ENCODE data around the gene CLRN2. TPM values are rescaled to one million over a fixed set of nuclear protein-coding genes. Genes with fewer than 3 reads are reported as not detected.

Gene CLRN2
- total and polyA plus RNA-seq, 2 donors from 2014 or later = not detected

GRCh38 chr4:17559709-17560048 lies 44.7 kb downstream of the CLRN2 start:
- H3K27me3 ChIP-seq (ENCODE audit: control insufficient read depth, insufficient read depth, low read length) = no peaks in the 10 kb centered on the region
- H3K27ac ChIP-seq (ENCODE audit: low read depth in 2 of 2, low read length in 2 of 2) = no peak overlapping the region
- DNase-seq = no peak
- no peak for TF ChIP-seq CTCF (IDR thresholded peaks at IDR 0.05; ENCODE audit: borderline replicate concordance, extremely low read depth, insufficient read depth)
- H3K4me1 ChIP-seq (ENCODE audit: control insufficient read depth in 2 of 3, insufficient read depth in 2 of 3, low read depth in 1 of 3, low read length in 3 of 3) = no peaks in the 10 kb centered on the region
- no peak overlapping the region for H3K9ac ChIP-seq (ENCODE audit: low read length in 3 of 3)
- FAIRE-seq = no peak
- H3K9me3 ChIP-seq (ENCODE audit: control insufficient read depth in 2 of 3, insufficient read depth in 1 of 3, low read length in 3 of 3) = no peaks in the 10 kb centered on the region
- H3K4me3 ChIP-seq (ENCODE audit: low read length in 3 of 3) = no peak overlapping the region
- intact Hi-C loops (cut with DNase I) = loop anchor here (10.0 kb wide), 1 partner anchor 1035 kb away; no protein-coding TSS in a partner anchor
- no peaks in the 10 kb centered on the region for H3K36me3 ChIP-seq (ENCODE audit: control insufficient read depth in 2 of 3, insufficient read depth in 3 of 3, low read length in 3 of 3)

- DNase-seq = no peak
- Histone ChIP-seq H3K4me3 (ENCODE audit: low read length in 3 of 3) (no peak overlapping the region), H3K36me3 (ENCODE audit: control insufficient read depth in 2 of 3, insufficient read depth in 3 of 3, low read length in 3 of 3) (no peaks in the 10 kb centered on the region), H3K27ac (ENCODE audit: low read depth in 2 of 2, low read length in 2 of 2) (no peak overlapping the region), H3K9me3 (ENCODE audit: control insufficient read depth in 2 of 3, insufficient read depth in 1 of 3, low read length in 3 of 3) (no peaks in the 10 kb centered on the region), H3K27me3 (ENCODE audit: control insufficient read depth, insufficient read depth, low read length) (no peaks in the 10 kb centered on the region), H3K4me1 (ENCODE audit: control insufficient read depth in 2 of 3, insufficient read depth in 2 of 3, low read depth in 1 of 3, low read length in 3 of 3) (no peaks in the 10 kb centered on the region), H3K9ac (ENCODE audit: low read length in 3 of 3) (no peak overlapping the region)
- FAIRE-seq = no peak
- no peak for TF ChIP-seq CTCF (IDR thresholded peaks at IDR 0.05; ENCODE audit: borderline replicate concordance, extremely low read depth, insufficient read depth)
- intact Hi-C loops (cut with DNase I) = no loop called here
These were observed 45.2 kb downstream of the CLRN2 start for GRCh38 chr4:17560065-17560673.

GRCh38 chr4:17561195-17561909 lies 46.4 kb downstream of the CLRN2 start:
- Histone ChIP-seq H3K27ac (ENCODE audit: low read depth in 2 of 2, low read length in 2 of 2) (no peak overlapping the region), H3K9ac (ENCODE audit: low read length in 3 of 3) (no peak overlapping the region), H3K4me3 (ENCODE audit: low read length in 3 of 3) (no peak overlapping the region), H3K4me1 (ENCODE audit: control insufficient read depth in 2 of 3, insufficient read depth in 2 of 3, low read depth in 1 of 3, low read length in 3 of 3) (no peaks in the 10 kb centered on the region), H3K27me3 (ENCODE audit: control insufficient read depth, insufficient read depth, low read length) (no peaks in the 10 kb centered on the region), H3K36me3 (ENCODE audit: control insufficient read depth in 2 of 3, insufficient read depth in 3 of 3, low read length in 3 of 3) (no peaks in the 10 kb centered on the region), H3K9me3 (ENCODE audit: control insufficient read depth in 2 of 3, insufficient read depth in 1 of 3, low read length in 3 of 3) (no peaks in the 10 kb centered on the region)
- DNase-seq = no peak
- no peak for TF ChIP-seq CTCF (IDR thresholded peaks at IDR 0.05; ENCODE audit: borderline replicate concordance, extremely low read depth, insufficient read depth)
- FAIRE-seq = no peak
- intact Hi-C loops (cut with DNase I) = no loop called here
